Tibial artery (tissue), 4 donors: Measurements from ENCODE around the gene PRKCI.
"Not testable (repeated sequence)": the region's sequence is repeated elsewhere in the genome, so short reads cannot be mapped to it uniquely, and the experiment has no call there.

Experiments
- DNase-seq, 2 donors: peaks; one replicate each; pipeline ENCODE4 v3.0.0-alpha.2; 2019
- H3K27ac ChIP-seq, 2 donors: fragments of 200-600 bp; sonication (generic) in 1 of 2; 1 replicate in 1 of 2; 2 replicates in 1 of 2; pipeline ENCODE4 v1.5.1; 2018 to 2019; ENCODE audit warnings: mild to moderate bottlenecking in 1 of 2
- H3K27me3 ChIP-seq, 2 donors: fragments of 200-600 bp; sonication (generic) in 1 of 2; one replicate each; pipeline versions ENCODE4 v1.5.1 to v1.6.0; 2016 to 2019
- H3K36me3 ChIP-seq, 3 donors: fragments of 200-600 bp; sonication (generic) in 2 of 3; one replicate each; pipeline ENCODE4 v1.5.1; 2016 to 2019; ENCODE audit warnings: mild to moderate bottlenecking in 2 of 3
- H3K4me1 ChIP-seq, 4 donors: fragments of 200-600 bp; sonication (generic) in 2 of 4; 1 replicate in 3 of 4; 2 replicates in 1 of 4; pipeline ENCODE4 v1.5.1; 2016 to 2019
- H3K4me3 ChIP-seq, 2 donors: fragments of 200-600 bp; sonication (generic) in 1 of 2; 1 replicate in 1 of 2; 2 replicates in 1 of 2; pipeline ENCODE4 v1.5.1; 2018 to 2019; ENCODE audit warnings: mild to moderate bottlenecking in 2 of 2
- H3K9me3 ChIP-seq, 3 donors: fragments of 200-600 bp; sonication (generic) in 1 of 3; one replicate each; pipeline ENCODE4 v1.5.1; 2016 to 2019
- CTCF ChIP-seq, 2 experiments: fragments of 200-600 bp in 1 of 2; fragments of 450-650 bp in 1 of 2; IDR thresholded peaks; one replicate each; pipeline ENCODE4 v1.5.1; 2017 to 2019; ENCODE audit warnings: antibody characterized with exemption in 2 of 2, mild to moderate bottlenecking in 1 of 2, moderate library complexity in 1 of 2
- intact Hi-C: fragments of 100-400 bp; cut with DNase I; formaldehyde crosslinking; loops from one replicate; pipeline ENCODE4 v1.15.0; 2023; ENCODE audit warnings: low total_unique reads

PRKCI gene

GRCh38 chr3:170201527-170201926, 20.7 kb upstream of the PRKCI start:
- Histone ChIP-seq H3K36me3 (no peaks in the 10 kb centered on the region), H3K27ac (no peak overlapping the region), H3K9me3 (no peaks in the 10 kb centered on the region), H3K27me3 (peaks cover 0 to 7% of the 10 kb centered on the region in 2 donors), H3K4me1 (no peaks in the 10 kb centered on the region), H3K4me3 (no peak overlapping the region)
- DNase-seq: no peak
- no peak for TF ChIP-seq CTCF (IDR thresholded peaks at IDR 0.05)
- intact Hi-C loops: no loop called here

- Histone ChIP-seq H3K27ac (no peak overlapping the region), H3K27me3 (peaks cover 0 to 10% of the 10 kb centered on the region in 2 donors), H3K4me3 (no peak overlapping the region), H3K9me3 (no peaks in the 10 kb centered on the region), H3K36me3 (no peaks in the 10 kb centered on the region), H3K4me1 (no peaks in the 10 kb centered on the region)
- DNase-seq: no peak
- no peak for TF ChIP-seq CTCF (IDR thresholded peaks at IDR 0.05)
- intact Hi-C loops: no loop called here
Measured at GRCh38 chr3:170203457-170203856, 18.8 kb upstream of the PRKCI start.

DNA sequence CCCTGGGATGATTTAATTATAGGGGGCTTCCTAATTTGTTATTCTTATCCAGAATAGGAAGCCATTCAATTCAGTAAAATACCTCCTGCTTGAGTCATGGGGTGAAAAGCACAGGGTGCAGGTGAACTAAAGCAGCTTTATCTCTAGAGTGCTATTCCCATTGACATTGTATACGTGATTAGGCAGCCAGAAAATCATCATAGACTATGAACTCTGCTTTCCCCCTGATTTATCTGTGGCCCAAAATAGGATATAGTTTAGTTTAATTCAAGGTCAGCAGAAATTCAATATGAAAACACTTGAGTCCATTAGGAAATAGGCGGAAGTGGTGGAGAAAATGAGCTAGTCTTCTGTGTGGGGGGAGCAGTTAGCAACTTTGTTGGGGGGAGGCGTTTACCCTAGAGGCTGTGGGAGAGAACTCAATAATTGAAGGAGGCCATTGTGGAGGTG, 18.2 kb upstream of the PRKCI start:
- no peak overlapping the region for H3K4me3 ChIP-seq
- H3K36me3 ChIP-seq: no peaks in the 10 kb centered on the region
- no peak for TF ChIP-seq CTCF (IDR thresholded peaks at IDR 0.05)
- H3K9me3 ChIP-seq: no peaks in the 10 kb centered on the region
- intact Hi-C loops: no loop called here
- DNase-seq: no peak
- H3K4me1 ChIP-seq: no peaks in the 10 kb centered on the region
- H3K27me3 ChIP-seq: peaks cover 0 to 10% of the 10 kb centered on the region in 2 donors
- H3K27ac ChIP-seq: no peak overlapping the region

GRCh38 chr3:170204509-170204908, 17.7 kb upstream of the PRKCI start:
- Histone ChIP-seq H3K36me3 (no peaks in the 10 kb centered on the region), H3K4me3 (no peak overlapping the region), H3K27me3 (peaks cover 0 to 10% of the 10 kb centered on the region in 2 donors), H3K4me1 (no peaks in the 10 kb centered on the region), H3K27ac (no peak overlapping the region), H3K9me3 (no peaks in the 10 kb centered on the region)
- intact Hi-C loops: no loop called here
- TF ChIP-seq CTCF (IDR thresholded peaks at IDR 0.05): no peak
- no peak for DNase-seq

DNA sequence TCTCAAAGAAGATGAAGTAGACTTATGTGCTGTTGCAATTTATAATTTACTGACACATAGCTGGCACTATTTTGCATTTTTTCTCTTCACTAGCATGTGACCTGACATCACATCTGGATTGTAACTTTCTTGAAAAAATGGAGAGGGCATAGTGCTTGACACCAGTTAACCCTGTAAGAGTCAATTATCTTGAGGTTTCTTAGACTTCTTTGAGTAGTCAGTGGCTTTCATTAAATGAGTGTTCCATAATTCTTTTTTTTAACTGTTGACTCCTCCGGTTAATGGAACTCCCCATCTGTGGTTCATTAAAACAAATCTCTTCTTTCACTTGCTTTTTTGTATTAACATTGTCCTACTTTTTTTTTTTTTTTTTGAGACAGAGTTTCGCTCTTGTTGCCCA, 16.9 kb upstream of the PRKCI start:
- intact Hi-C loops: no loop called here
- Histone ChIP-seq H3K9me3 (no peaks in the 10 kb centered on the region), H3K27me3 (peaks cover 0 to 10% of the 10 kb centered on the region in 2 donors), H3K27ac (no peak overlapping the region), H3K4me3 (no peak overlapping the region), H3K4me1 (no peaks in the 10 kb centered on the region), H3K36me3 (no peaks in the 10 kb centered on the region)
- no peak for DNase-seq
- TF ChIP-seq CTCF (IDR thresholded peaks at IDR 0.05): no peak

- H3K9me3 ChIP-seq, H3K27ac ChIP-seq, H3K4me1 ChIP-seq, H3K4me3 ChIP-seq, H3K36me3 ChIP-seq, intact Hi-C loops, DNase-seq: not testable (repeated sequence)
- peaks cover 0 to 10% of the 10 kb centered on the region in 2 donors for H3K27me3 ChIP-seq
Measured at GRCh38 chr3:170206164-170206762, 16.0 kb upstream of the PRKCI start.
